ENCODE measurements around the gene C3orf52.

C3orf52 gene

GRCh38 chr3:112074006-112074405, 12.2 kb upstream of the C3orf52 start:
- TF ChIP-seq SUZ12 (IDR thresholded peaks at IDR 0.05; ENCODE audit: extremely low read depth, insufficient read depth, insufficient read length) = no peak
- TF ChIP-seq ZNF274 (IDR thresholded peaks at IDR 0.05; ENCODE audit: low read depth, low read length) = no peak
- no peak overlapping the region for H3K9ac ChIP-seq (ENCODE audit: insufficient read length, low read depth)
- no peaks in the 10 kb centered on the region for H3K27me3 ChIP-seq (ENCODE audit: insufficient read depth, insufficient read length)
- DNase-seq (ENCODE audit: low read depth, low spot score) = no peak
- no peaks in the 10 kb centered on the region for H3K4me1 ChIP-seq (ENCODE audit: insufficient read depth, insufficient read length)
- no peaks in the 10 kb centered on the region for H3K36me3 ChIP-seq (ENCODE audit: insufficient read depth, insufficient read length, low read length)
- H3K9me3 ChIP-seq (ENCODE audit: insufficient read depth, low read length) = no peaks in the 10 kb centered on the region
- H3K4me3 ChIP-seq (ENCODE audit: insufficient read length, low read depth) = no peak overlapping the region

GRCh38 chr3:112074616-112075497, 11.3 kb upstream of the C3orf52 start:
- no peak overlapping the region for H3K9ac ChIP-seq (ENCODE audit: insufficient read length, low read depth)
- no peaks in the 10 kb centered on the region for H3K4me1 ChIP-seq (ENCODE audit: insufficient read depth, insufficient read length)
- H3K27me3 ChIP-seq (ENCODE audit: insufficient read depth, insufficient read length) = no peaks in the 10 kb centered on the region
- TF ChIP-seq ZNF274 (IDR thresholded peaks at IDR 0.05; ENCODE audit: low read depth, low read length) = no peak
- TF ChIP-seq YY1 (IDR thresholded peaks at IDR 0.05; ENCODE audit: insufficient read depth, insufficient read length) = no peak
- TF ChIP-seq SUZ12 (IDR thresholded peaks at IDR 0.05; ENCODE audit: extremely low read depth, insufficient read depth, insufficient read length) = no peak
- H3K9me3 ChIP-seq (ENCODE audit: insufficient read depth, low read length) = no peaks in the 10 kb centered on the region
- no peak overlapping the region for H3K4me3 ChIP-seq (ENCODE audit: insufficient read length, low read depth)
- no peak for DNase-seq (ENCODE audit: low read depth, low spot score)
- H3K36me3 ChIP-seq (ENCODE audit: insufficient read depth, insufficient read length, low read length) = no peaks in the 10 kb centered on the region

GRCh38 chr3:112078125-112079083, 7.8 kb upstream of the C3orf52 start:
- no peak for TF ChIP-seq YY1 (IDR thresholded peaks at IDR 0.05; ENCODE audit: insufficient read depth, insufficient read length)
- TF ChIP-seq SUZ12 (IDR thresholded peaks at IDR 0.05; ENCODE audit: extremely low read depth, insufficient read depth, insufficient read length) = no peak
- TF ChIP-seq ZNF274 (IDR thresholded peaks at IDR 0.05; ENCODE audit: low read depth, low read length) = no peak
- Histone ChIP-seq H3K27me3 (ENCODE audit: insufficient read depth, insufficient read length) (peaks cover 7% of the 10 kb centered on the region), H3K4me1 (ENCODE audit: insufficient read depth, insufficient read length) (no peaks in the 10 kb centered on the region), H3K9ac (ENCODE audit: insufficient read length, low read depth) (no peak overlapping the region), H3K9me3 (ENCODE audit: insufficient read depth, low read length) (no peaks in the 10 kb centered on the region), H3K4me3 (ENCODE audit: insufficient read length, low read depth) (no peak overlapping the region), H3K36me3 (ENCODE audit: insufficient read depth, insufficient read length, low read length) (no peaks in the 10 kb centered on the region)
- no peak for DNase-seq (ENCODE audit: low read depth, low spot score)

- DNase-seq (ENCODE audit: low read depth, low spot score) = no peak
- Histone ChIP-seq H3K9ac (ENCODE audit: insufficient read length, low read depth) (no peak overlapping the region), H3K9me3 (ENCODE audit: insufficient read depth, low read length) (no peaks in the 10 kb centered on the region), H3K36me3 (ENCODE audit: insufficient read depth, insufficient read length, low read length) (peaks cover 6% of the 10 kb centered on the region), H3K4me1 (ENCODE audit: insufficient read depth, insufficient read length) (peaks cover 3% of the 10 kb centered on the region), H3K4me3 (ENCODE audit: insufficient read length, low read depth) (no peak overlapping the region), H3K27me3 (ENCODE audit: insufficient read depth, insufficient read length) (peaks cover 27% of the 10 kb centered on the region)
- no peak for TF ChIP-seq SUZ12 (IDR thresholded peaks at IDR 0.05; ENCODE audit: extremely low read depth, insufficient read depth, insufficient read length)
- no peak for TF ChIP-seq YY1 (IDR thresholded peaks at IDR 0.05; ENCODE audit: insufficient read depth, insufficient read length)
- TF ChIP-seq ZNF274 (IDR thresholded peaks at IDR 0.05; ENCODE audit: low read depth, low read length) = no peak
Measured at GRCh38 chr3:112083239-112083638, 3.0 kb upstream of the C3orf52 start.

GRCh38 chr3:112084980-112085705, 1.0 kb upstream of the C3orf52 start:
- Histone ChIP-seq H3K36me3 (ENCODE audit: insufficient read depth, insufficient read length, low read length) (peaks cover 6% of the 10 kb centered on the region), H3K27me3 (ENCODE audit: insufficient read depth, insufficient read length) (peaks cover 27% of the 10 kb centered on the region), H3K9me3 (ENCODE audit: insufficient read depth, low read length) (no peaks in the 10 kb centered on the region), H3K4me3 (ENCODE audit: insufficient read length, low read depth) (peak overlapping the region; percentile 68), H3K4me1 (ENCODE audit: insufficient read depth, insufficient read length) (peaks cover 3% of the 10 kb centered on the region), H3K9ac (ENCODE audit: insufficient read length, low read depth) (no peak overlapping the region)
- TF ChIP-seq YY1 (IDR thresholded peaks at IDR 0.05; ENCODE audit: insufficient read depth, insufficient read length) = no peak
- no peak for TF ChIP-seq ZNF274 (IDR thresholded peaks at IDR 0.05; ENCODE audit: low read depth, low read length)
- TF ChIP-seq SUZ12 (IDR thresholded peaks at IDR 0.05; ENCODE audit: extremely low read depth, insufficient read depth, insufficient read length) = no peak
- DNase-seq (ENCODE audit: low read depth, low spot score) = no peak

- H3K9me3 ChIP-seq (ENCODE audit: insufficient read depth, low read length) = no peaks in the 10 kb centered on the region
- no peak for TF ChIP-seq YY1 (IDR thresholded peaks at IDR 0.05; ENCODE audit: insufficient read depth, insufficient read length)
- no peak for TF ChIP-seq SUZ12 (IDR thresholded peaks at IDR 0.05; ENCODE audit: extremely low read depth, insufficient read depth, insufficient read length)
- no peak for TF ChIP-seq ZNF274 (IDR thresholded peaks at IDR 0.05; ENCODE audit: low read depth, low read length)
- peak overlapping the region; percentile 86 for H3K9ac ChIP-seq (ENCODE audit: insufficient read length, low read depth)
- peaks cover 3% of the 10 kb centered on the region for H3K4me1 ChIP-seq (ENCODE audit: insufficient read depth, insufficient read length)
- H3K4me3 ChIP-seq (ENCODE audit: insufficient read length, low read depth) = peak overlapping the region; percentile 68
- H3K27me3 ChIP-seq (ENCODE audit: insufficient read depth, insufficient read length) = peaks cover 27% of the 10 kb centered on the region
- DNase-seq (ENCODE audit: low read depth, low spot score) = no peak
- peaks cover 6% of the 10 kb centered on the region for H3K36me3 ChIP-seq (ENCODE audit: insufficient read depth, insufficient read length, low read length)
Measured at GRCh38 chr3:112085735-112086075, 484 bp upstream of the C3orf52 start.
